GM06990 (cell line): ENCODE data around the gene PRR12.

Experiments used
- DNase-seq: peaks from one replicate; pipeline ENCODE4 v3.0.0-alpha.2; 2011; ENCODE audit not compliant: insufficient read length; ENCODE audit errors: extremely low read depth
- H3K27me3 ChIP-seq: replicated peaks from 2 replicates; pipeline ENCODE4 v1.6.0; 2011; ENCODE audit warnings: low read length; ENCODE audit not compliant: control insufficient read depth, insufficient read depth
- H3K36me3 ChIP-seq: 2 replicates; pipeline ENCODE4 v1.5.1; 2011; ENCODE audit warnings: low read length; ENCODE audit not compliant: control insufficient read depth, insufficient read depth
- H3K4me3 ChIP-seq: replicated peaks from 2 replicates; pipeline ENCODE4 v1.5.1; 2011; ENCODE audit warnings: low read depth, mild to moderate bottlenecking, control low read depth, low read length
- TF ChIP-seq, protein P1 (sequence below): IDR thresholded peaks from 2 replicates; pipeline ENCODE4 v1.5.1; 2011; ENCODE audit warnings: low read length, control low read depth, mild to moderate bottlenecking, inconsistent platforms; ENCODE audit not compliant: insufficient read depth, poor library complexity, severe bottlenecking

Gene PRR12

DNA sequence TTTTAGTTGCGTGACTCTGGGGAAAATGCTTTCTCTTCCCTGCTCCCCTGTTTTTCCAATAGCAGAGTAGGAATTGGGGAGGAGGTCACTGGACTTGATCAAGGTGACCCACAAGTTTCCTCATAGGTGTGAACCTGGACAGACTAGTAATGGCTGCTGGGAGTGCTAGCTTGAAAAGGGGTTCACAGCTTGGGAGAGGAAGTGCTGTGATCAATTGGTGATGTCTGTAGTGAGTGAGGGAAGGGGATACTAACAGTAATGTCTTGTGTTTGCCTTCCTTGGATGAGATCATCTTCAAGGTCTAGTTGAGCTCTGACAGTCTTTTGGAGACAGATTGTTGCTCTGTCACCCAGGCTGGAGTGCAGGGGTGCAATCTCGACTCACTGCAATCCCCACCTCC lies 76.5 kb downstream of the PRR12 start:
- Histone ChIP-seq H3K27me3 (no peaks in the 10 kb centered on the region), H3K36me3 (peaks cover 11% of the 10 kb centered on the region), H3K4me3 (no peak overlapping the region)
- DNase-seq, result no peak
- TF ChIP-seq, protein P1, sequence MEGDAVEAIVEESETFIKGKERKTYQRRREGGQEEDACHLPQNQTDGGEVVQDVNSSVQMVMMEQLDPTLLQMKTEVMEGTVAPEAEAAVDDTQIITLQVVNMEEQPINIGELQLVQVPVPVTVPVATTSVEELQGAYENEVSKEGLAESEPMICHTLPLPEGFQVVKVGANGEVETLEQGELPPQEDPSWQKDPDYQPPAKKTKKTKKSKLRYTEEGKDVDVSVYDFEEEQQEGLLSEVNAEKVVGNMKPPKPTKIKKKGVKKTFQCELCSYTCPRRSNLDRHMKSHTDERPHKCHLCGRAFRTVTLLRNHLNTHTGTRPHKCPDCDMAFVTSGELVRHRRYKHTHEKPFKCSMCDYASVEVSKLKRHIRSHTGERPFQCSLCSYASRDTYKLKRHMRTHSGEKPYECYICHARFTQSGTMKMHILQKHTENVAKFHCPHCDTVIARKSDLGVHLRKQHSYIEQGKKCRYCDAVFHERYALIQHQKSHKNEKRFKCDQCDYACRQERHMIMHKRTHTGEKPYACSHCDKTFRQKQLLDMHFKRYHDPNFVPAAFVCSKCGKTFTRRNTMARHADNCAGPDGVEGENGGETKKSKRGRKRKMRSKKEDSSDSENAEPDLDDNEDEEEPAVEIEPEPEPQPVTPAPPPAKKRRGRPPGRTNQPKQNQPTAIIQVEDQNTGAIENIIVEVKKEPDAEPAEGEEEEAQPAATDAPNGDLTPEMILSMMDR, result no peak

DNA sequence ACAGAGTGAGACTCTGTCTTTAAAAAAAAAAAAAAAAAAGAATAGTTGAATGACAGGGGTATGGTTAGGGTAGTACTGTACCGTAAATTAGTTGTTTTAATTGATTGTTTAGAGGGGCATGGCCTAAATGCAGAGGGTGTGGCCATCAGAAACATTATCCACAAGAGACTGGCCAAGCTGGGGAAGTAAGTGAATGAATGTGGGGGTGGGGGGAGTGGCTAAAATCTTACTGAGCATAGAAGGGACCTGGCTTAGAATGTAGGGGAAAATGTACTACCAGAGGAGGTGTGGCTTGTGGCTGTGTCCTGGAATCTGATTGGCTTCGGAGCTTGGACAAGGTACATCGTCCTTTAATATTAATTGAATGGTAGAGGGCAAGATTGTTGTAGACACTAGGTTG lies 78.5 kb downstream of the PRR12 start:
- Histone ChIP-seq H3K27me3 (no peaks in the 10 kb centered on the region), H3K4me3 (no peak overlapping the region), H3K36me3 (peaks cover 3% of the 10 kb centered on the region)
- TF ChIP-seq, protein P1, result no peak
- DNase-seq, result no peak

DNA sequence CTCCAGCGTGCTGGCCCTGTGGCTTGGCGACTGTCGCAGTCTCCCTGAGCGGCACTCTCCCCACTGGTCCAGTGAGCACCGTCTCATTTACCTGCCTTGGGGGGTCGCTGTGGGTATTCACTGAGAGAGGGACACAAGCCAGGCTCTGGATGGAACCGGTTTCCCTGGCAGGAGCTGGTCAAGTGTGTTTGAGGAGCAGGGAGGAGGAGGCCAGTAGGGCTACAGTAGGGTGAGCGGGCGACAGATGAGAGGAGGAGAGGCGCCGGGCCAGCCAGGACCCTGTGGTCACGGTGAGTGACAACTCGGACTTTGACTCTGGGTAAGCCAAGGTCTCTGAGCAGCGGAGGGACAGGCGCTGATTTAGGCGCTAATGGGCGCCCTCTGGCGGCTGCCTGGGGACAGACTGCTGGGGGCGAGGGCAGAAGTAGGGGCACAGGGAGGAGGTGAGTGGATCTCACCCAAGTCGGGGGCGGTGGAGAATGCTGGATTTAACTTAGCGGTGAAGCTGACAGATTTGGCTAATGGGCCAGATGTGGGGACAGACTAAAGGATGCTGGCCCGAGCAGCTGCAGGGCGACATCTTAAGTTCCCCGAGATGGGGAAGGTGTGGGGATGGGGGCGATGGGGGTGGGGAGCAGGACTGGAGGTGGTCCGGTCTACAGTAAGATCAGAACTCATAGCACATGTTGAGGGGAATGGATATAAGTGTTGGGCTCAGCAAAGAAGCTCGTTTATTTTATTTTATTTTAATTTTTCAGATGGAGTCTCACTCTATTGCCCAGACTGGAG lies 81.3 kb downstream of the PRR12 start:
- peak; percentile 77 for DNase-seq
- H3K27me3 ChIP-seq, result no peaks in the 10 kb centered on the region
- H3K4me3 ChIP-seq, result no peak overlapping the region
- peaks cover 3% of the 10 kb centered on the region for H3K36me3 ChIP-seq
- TF ChIP-seq, protein P1, result peak; percentile 99
